Measurements from ENCODE around the gene FAM3B. TPM values are rescaled to one million over a fixed set of nuclear protein-coding genes. Genes with fewer than 3 reads are reported as not detected.

Gene FAM3B
- total and polyA plus RNA-seq, 7 donors: 0.10 to 0.26 (median 0.19) TPM; not detected in 3

DNA sequence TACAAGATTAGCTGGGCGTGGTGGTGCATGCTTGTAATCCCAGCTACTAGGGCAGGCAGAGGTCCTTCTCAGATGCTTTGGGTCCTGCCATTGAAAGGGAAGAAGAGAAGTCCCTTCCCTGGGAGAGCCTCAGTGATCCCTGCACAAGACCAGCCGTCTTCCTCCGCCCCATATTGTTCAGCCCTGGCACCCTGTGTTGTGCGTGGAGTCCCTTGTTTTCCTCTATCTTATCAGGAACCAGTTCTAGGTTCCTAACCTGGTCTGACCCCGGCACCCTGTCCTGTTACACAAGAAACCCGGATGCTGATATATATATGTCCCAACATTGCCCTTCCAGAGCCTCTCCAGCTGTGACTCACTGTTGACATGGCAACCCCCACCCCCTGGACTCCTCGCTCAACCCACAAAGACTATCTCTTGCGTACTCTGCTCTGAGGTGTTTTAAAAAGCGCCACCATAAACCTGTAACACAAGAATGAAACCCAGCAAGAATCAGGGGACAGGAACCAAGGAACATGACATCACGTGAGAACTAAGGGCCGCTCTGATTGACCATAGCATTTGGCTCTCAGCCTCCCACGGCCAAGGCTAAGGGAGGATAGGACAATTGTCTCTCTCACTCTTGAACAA, 50.0 kb downstream of the FAM3B start:
- Histone ChIP-seq H3K27ac (no peak overlapping the region), H3K36me3 (ENCODE audit: insufficient read depth in 1 of 2, low read depth in 1 of 2) (no peaks in the 10 kb centered on the region), H3K4me3 (no peak overlapping the region), H3K9me3 (no peaks in the 10 kb centered on the region), H3K27me3 (ENCODE audit: insufficient read depth in 3 of 3, low read length in 2 of 3) (peaks cover 0 to 12% (median 0%) of the 10 kb centered on the region in 3 donors), H3K4me1 (no peaks in the 10 kb centered on the region)
- peak in 1 of 4 donors; percentile 26 for ATAC-seq
- WGBS, 3 donors: 66 to 72% (median 68%) methylated on average over 12 of the region's 12 CpGs
- DNase-seq: peak in 1 of 2 donors; percentile 41
- TF ChIP-seq, protein P1, sequence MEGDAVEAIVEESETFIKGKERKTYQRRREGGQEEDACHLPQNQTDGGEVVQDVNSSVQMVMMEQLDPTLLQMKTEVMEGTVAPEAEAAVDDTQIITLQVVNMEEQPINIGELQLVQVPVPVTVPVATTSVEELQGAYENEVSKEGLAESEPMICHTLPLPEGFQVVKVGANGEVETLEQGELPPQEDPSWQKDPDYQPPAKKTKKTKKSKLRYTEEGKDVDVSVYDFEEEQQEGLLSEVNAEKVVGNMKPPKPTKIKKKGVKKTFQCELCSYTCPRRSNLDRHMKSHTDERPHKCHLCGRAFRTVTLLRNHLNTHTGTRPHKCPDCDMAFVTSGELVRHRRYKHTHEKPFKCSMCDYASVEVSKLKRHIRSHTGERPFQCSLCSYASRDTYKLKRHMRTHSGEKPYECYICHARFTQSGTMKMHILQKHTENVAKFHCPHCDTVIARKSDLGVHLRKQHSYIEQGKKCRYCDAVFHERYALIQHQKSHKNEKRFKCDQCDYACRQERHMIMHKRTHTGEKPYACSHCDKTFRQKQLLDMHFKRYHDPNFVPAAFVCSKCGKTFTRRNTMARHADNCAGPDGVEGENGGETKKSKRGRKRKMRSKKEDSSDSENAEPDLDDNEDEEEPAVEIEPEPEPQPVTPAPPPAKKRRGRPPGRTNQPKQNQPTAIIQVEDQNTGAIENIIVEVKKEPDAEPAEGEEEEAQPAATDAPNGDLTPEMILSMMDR (IDR thresholded peaks at IDR 0.05): no peak
- intact Hi-C loops (cut with DNase I): no loop called here

DNA sequence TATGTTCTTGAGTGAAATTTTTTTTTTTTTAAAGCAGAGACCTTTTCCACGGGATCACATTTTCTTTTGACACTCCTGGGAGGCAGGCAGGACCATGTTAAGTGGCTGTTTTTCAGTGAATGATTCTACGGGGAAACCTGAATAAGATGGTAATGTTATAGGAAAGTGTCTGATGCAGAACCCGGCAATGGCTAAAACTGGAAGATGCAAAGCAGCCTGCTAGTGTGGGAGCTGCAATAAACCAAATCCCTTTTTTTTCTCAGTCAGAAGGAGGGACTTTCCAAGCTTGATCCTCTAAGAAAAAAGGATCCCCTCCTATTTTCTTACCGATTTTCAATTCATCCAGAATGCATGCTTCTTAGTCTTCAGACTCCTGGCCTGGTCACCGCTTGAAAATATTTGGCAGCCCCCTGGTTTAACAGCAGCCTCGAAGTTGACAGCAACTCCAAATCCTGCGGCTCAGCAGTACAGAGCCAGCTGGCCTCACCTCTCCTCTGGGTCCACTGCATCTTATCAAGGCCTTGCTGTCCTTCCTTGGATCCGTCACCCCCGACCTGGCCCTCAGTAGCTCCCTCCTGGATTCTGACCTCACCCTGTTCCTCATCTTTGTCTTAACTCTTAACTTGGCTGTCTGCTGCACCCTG, 50.8 kb downstream of the FAM3B start:
- no peaks in the 10 kb centered on the region for H3K9me3 ChIP-seq
- H3K36me3 ChIP-seq (ENCODE audit: insufficient read depth in 1 of 2, low read depth in 1 of 2): no peaks in the 10 kb centered on the region
- H3K27me3 ChIP-seq (ENCODE audit: insufficient read depth in 3 of 3, low read length in 2 of 3): peaks cover 0 to 12% (median 0%) of the 10 kb centered on the region in 3 donors
- ATAC-seq: no peak
- 54 to 61% (median 60%) methylated on average over 9 of the region's 9 CpGs for WGBS, 3 donors
- H3K4me1 ChIP-seq: no peaks in the 10 kb centered on the region
- no peak overlapping the region for H3K4me3 ChIP-seq
- intact Hi-C loops (cut with DNase I): no loop called here
- H3K27ac ChIP-seq: no peak overlapping the region
- TF ChIP-seq, protein P1 (IDR thresholded peaks at IDR 0.05): no peak
- DNase-seq: no peak

DNA sequence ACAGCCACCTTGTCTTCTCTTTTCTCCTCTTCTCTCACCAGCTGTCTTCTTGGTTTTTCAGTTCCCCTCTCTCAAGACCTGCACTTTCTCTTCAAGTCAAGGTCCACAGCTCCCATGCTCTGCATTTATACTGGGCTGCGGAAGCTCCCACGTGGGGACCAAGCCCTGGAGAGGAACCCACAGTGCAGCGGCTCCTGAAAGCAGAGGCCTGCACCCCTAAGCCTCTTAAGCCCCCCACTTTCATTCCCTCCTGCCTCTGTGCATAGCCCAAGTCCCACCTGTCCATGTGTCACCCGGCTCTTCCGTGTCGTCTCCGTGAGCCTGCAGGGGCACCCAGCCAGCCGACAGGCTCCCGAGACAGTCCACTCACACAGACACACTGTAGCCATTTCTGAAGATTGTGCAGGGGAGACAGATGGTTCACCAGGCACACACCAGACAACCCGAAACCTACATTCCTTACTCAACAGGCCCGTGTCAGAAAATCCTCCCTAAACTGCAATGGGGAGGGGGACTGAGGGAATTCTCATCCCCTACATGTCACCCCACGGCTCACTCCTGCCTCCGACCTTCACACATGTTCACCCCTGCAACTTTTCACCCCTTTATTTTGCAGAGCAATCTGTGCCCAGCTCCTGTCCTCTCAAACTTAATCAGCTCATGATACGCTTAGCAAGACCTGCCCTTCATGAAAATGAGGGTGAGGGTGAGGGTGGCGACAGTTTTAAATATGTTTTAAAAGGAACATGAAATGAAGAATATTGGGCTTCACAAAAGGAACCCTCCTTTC, 51.5 kb downstream of the FAM3B start:
- Histone ChIP-seq H3K9me3 (no peaks in the 10 kb centered on the region), H3K27ac (no peak overlapping the region), H3K36me3 (ENCODE audit: insufficient read depth in 1 of 2, low read depth in 1 of 2) (no peaks in the 10 kb centered on the region), H3K4me3 (no peak overlapping the region), H3K4me1 (no peaks in the 10 kb centered on the region), H3K27me3 (ENCODE audit: insufficient read depth in 3 of 3, low read length in 2 of 3) (peaks cover 0 to 12% (median 0%) of the 10 kb centered on the region in 3 donors)
- DNase-seq (no peak), ATAC-seq (no peak)
- intact Hi-C loops (cut with DNase I): no loop called here
- TF ChIP-seq, protein P1 (IDR thresholded peaks at IDR 0.05): no peak
- 76 to 79% (median 77%) methylated on average over 15 of the region's 15 CpGs for WGBS, 3 donors

DNA sequence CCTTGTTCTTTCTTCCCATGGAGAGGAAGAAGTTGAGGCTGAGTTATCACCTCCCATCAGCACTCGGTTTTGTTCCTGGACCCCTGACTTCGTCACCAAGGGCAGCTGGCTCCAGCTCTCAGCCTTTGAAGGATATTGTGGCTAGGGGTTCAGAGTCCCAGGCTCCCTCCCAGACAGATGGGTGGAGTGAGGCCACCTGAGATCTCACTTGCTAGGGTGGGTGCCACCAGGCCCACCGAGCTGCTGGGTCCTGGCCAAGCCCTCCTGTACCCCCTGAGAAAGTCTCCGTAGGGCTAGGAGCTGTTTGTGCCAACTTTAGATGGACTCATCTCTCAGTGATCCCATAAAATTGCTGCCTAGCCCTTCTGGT, 52.1 kb downstream of the FAM3B start:
- no peaks in the 10 kb centered on the region for H3K36me3 ChIP-seq (ENCODE audit: insufficient read depth in 1 of 2, low read depth in 1 of 2)
- intact Hi-C loops (cut with DNase I): no loop called here
- TF ChIP-seq, protein P1 (IDR thresholded peaks at IDR 0.05): no peak
- H3K4me3 ChIP-seq: no peak overlapping the region
- no peaks in the 10 kb centered on the region for H3K4me1 ChIP-seq
- 43 to 50% (median 46%) methylated on average over 4 of the region's 4 CpGs for WGBS, 3 donors
- ATAC-seq (no peak), DNase-seq (no peak)
- no peak overlapping the region for H3K27ac ChIP-seq
- H3K9me3 ChIP-seq: no peaks in the 10 kb centered on the region
- H3K27me3 ChIP-seq (ENCODE audit: insufficient read depth in 3 of 3, low read length in 2 of 3): peaks cover 0 to 12% (median 0%) of the 10 kb centered on the region in 3 donors

All from psoas muscle (tissue), 8 donors.